Measurements from ENCODE around the gene GLDC. TPM values are rescaled to one million over a fixed set of nuclear protein-coding genes. Genes with fewer than 3 reads are reported as not detected.
A peak's percentile ranks its signal among the peaks of the same experiment; 100 is the strongest.
"Not testable (repeated sequence)": the region's sequence is repeated elsewhere in the genome, so short reads cannot be mapped to it uniquely, and the experiment has no call there.

GLDC gene
- total RNA-seq, 3 donors from 2014 or later = 0.38 to 0.63 (median 0.58) TPM

DNA sequence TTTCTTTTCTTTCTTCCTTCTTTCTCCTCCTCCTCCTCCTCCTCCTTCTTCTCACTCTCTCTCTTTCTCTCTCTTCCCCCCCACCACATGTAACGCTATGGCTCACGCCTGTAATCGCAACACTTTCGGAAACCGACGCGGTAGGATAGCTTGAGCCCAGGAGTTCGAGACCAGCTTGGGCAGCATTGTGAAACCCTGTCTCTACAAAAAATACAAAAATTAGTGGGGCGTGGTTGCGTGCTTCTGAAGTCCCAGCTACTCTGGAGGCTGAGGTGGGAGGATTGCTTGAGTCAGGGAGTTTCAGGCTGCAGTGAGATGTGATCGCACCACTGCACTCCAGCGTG, 736 bp upstream of the GLDC start:
- ATAC-seq = no peak
- TF ChIP-seq, protein P1, sequence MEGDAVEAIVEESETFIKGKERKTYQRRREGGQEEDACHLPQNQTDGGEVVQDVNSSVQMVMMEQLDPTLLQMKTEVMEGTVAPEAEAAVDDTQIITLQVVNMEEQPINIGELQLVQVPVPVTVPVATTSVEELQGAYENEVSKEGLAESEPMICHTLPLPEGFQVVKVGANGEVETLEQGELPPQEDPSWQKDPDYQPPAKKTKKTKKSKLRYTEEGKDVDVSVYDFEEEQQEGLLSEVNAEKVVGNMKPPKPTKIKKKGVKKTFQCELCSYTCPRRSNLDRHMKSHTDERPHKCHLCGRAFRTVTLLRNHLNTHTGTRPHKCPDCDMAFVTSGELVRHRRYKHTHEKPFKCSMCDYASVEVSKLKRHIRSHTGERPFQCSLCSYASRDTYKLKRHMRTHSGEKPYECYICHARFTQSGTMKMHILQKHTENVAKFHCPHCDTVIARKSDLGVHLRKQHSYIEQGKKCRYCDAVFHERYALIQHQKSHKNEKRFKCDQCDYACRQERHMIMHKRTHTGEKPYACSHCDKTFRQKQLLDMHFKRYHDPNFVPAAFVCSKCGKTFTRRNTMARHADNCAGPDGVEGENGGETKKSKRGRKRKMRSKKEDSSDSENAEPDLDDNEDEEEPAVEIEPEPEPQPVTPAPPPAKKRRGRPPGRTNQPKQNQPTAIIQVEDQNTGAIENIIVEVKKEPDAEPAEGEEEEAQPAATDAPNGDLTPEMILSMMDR (IDR thresholded peaks at IDR 0.05) = no peak
- intact Hi-C loops (cut with DNase I, micrococcal nuclease) = no loop called here
- no peak overlapping the region for H3K4me3 ChIP-seq
- peaks cover 10% of the 10 kb centered on the region for H3K4me1 ChIP-seq (ENCODE audit: low read depth)
- no peaks in the 10 kb centered on the region for H3K36me3 ChIP-seq (ENCODE audit: low read depth)
- no peak for DNase-seq
- no peaks in the 10 kb centered on the region for H3K9me3 ChIP-seq

GRCh38 chr9:6645105-6645354, 499 bp downstream of the GLDC start:
- DNase-seq; H3K4me1 ChIP-seq (ENCODE audit: low read depth); H3K4me3 ChIP-seq; H3K36me3 ChIP-seq (ENCODE audit: low read depth); intact Hi-C loops (cut with DNase I, micrococcal nuclease); H3K9me3 ChIP-seq: not testable (repeated sequence)
- peak; percentile 25 for ATAC-seq

GRCh38 chr9:6644346-6645104, 1.0 kb downstream of the GLDC start:
- Histone ChIP-seq H3K9me3 (no peaks in the 10 kb centered on the region), H3K36me3 (ENCODE audit: low read depth) (no peaks in the 10 kb centered on the region), H3K4me1 (ENCODE audit: low read depth) (peaks cover 10% of the 10 kb centered on the region), H3K4me3 (no peak overlapping the region)
- ATAC-seq (no peak), DNase-seq (no peak)
- intact Hi-C loops (cut with DNase I, micrococcal nuclease) = no loop called here
- TF ChIP-seq, protein P1 (IDR thresholded peaks at IDR 0.05) = no peak

DNA sequence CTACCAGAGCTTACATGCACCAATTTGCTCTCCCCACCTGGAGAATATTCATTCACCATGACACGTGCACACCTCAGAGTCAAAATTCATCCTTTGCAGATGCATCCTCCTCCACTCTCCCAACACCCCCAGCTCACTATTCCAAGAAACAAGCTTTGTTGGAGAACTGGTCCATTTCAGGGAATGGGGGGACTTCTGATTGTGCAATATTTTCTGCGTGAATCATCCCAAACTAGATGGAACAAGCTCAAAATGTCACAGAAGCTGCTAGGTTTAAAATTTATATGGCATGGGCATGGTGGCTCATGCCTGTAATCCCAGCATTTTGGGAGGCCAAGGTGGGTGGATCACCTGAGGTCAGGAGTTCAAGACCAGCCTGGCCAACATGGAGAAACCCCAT, 3.6 kb downstream of the GLDC start:
- peaks cover 10% of the 10 kb centered on the region for H3K4me1 ChIP-seq (ENCODE audit: low read depth)
- H3K9me3 ChIP-seq = no peaks in the 10 kb centered on the region
- DNase-seq = no peak
- ATAC-seq = no peak
- no peak overlapping the region for H3K4me3 ChIP-seq
- intact Hi-C loops (cut with DNase I, micrococcal nuclease) = no loop called here
- H3K36me3 ChIP-seq (ENCODE audit: low read depth) = no peaks in the 10 kb centered on the region
- TF ChIP-seq, protein P1 (IDR thresholded peaks at IDR 0.05) = no peak

DNA sequence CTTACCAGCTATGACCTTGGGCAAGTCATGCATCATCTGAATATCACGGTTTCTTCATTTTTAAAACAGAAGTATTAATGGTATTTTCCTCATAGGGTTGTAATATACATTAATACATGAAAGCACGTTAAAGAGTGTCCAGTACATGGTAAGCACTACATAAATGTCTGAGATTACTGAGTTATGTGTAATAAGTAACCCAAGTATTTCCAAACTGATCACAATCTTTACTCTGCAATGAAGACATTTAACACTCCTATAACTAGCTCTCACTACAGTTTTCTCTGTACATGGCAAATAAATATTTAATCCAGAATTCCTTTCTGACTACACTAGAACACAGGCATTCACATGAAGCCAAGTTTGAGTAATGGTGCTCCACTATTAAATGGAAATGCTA, 4.0 kb downstream of the GLDC start:
- TF ChIP-seq, protein P1 (IDR thresholded peaks at IDR 0.05) = no peak
- intact Hi-C loops (cut with DNase I, micrococcal nuclease) = no loop called here
- H3K4me3 ChIP-seq = no peak overlapping the region
- no peak for ATAC-seq
- H3K4me1 ChIP-seq (ENCODE audit: low read depth) = peaks cover 10% of the 10 kb centered on the region
- no peak for DNase-seq
- no peaks in the 10 kb centered on the region for H3K9me3 ChIP-seq
- H3K36me3 ChIP-seq (ENCODE audit: low read depth) = no peaks in the 10 kb centered on the region

- Histone ChIP-seq H3K36me3 (ENCODE audit: low read depth) (no peaks in the 10 kb centered on the region), H3K9me3 (no peaks in the 10 kb centered on the region), H3K4me1 (ENCODE audit: low read depth) (peaks cover 10% of the 10 kb centered on the region), H3K4me3 (no peak overlapping the region)
- intact Hi-C loops (cut with DNase I, micrococcal nuclease) = no loop called here
- ATAC-seq (no peak), DNase-seq (no peak)
- TF ChIP-seq, protein P1 (IDR thresholded peaks at IDR 0.05) = no peak
Measured at GRCh38 chr9:6641056-6641455, 4.5 kb downstream of the GLDC start.

All from mucosa of descending colon (tissue), 3 donors.